Transverse colon (tissue), 3 donors: ENCODE data around the gene CDC42EP1.

Experiments used
- CTCF ChIP-seq, 5 experiments: fragments of 200-600 bp in 3 of 5; fragments of 450-650 bp in 2 of 5; sonication (generic) in 3 of 5; IDR thresholded peaks; 1 replicate in 2 of 5; 2 replicates in 3 of 5; pipeline ENCODE4 v1.5.1; 2016 to 2017; ENCODE audit warnings: antibody characterized with exemption in 5 of 5, inconsistent platforms in 3 of 5, mild to moderate bottlenecking in 2 of 5, moderate library complexity in 1 of 5
- POLR2A ChIP-seq: fragments of 450-650 bp; IDR thresholded peaks from one replicate; pipeline ENCODE4 v1.6.1; 2016; ENCODE audit warnings: antibody characterized with exemption, mild to moderate bottlenecking, moderate library complexity

DNA sequence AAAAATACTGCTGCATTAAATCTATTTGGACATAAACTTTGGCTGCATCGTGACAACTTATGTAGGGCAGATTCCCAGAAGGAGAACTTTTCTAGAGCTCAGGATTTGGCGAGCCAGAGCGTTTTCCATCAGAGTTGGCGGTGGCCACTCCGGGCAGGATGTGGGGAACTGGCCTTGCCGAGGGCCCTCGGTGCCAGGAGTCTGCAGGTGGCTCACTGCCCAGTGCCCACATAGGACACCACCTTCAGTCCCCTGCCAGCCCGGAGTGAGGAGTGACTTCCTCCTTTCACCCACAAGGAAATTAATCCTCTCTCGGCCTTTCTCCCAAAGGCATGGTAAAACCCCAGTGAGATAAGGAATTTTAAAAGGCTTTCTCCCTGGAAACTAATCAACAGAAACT, 21.2 kb downstream of the CDC42EP1 start:
- TF ChIP-seq POLR2A (peak; percentile 21), CTCF (IDR thresholded peaks at IDR 0.05) (no peak)
